Measurements from ENCODE around the gene FOXRED2. TPM values are rescaled to one million over a fixed set of nuclear protein-coding genes. Genes with fewer than 3 reads are reported as not detected.
"Not testable (repeated sequence)": the region's sequence is repeated elsewhere in the genome, so short reads cannot be mapped to it uniquely, and the experiment has no call there.

Gene FOXRED2
- total RNA-seq, 2 donors from 2014 or later = 6.8 to 13.8 TPM

GRCh38 chr22:36528795-36529751 lies 22.2 kb upstream of the FOXRED2 start, which contains the start of gene EIF3D:
Gene EIF3D, minus strand, starts transcription at chr22:36529166. Its CDS starts 3,045 bp downstream, at chr22:36526121.
- Histone ChIP-seq H3K36me3 (peaks cover 22% of the 10 kb centered on the region), H3K27ac (peak within 1 kb of the TSS; percentile 91 to 96), H3K9me3 (no peaks in the 10 kb centered on the region), H3K4me3 (peak within 1 kb of the TSS; percentile 80), H3K27me3 (replicated peaks; ENCODE audit: insufficient read depth) (no peaks in the 10 kb centered on the region), H3K4me1 (ENCODE audit: control insufficient read depth in 1 of 2, low read depth in 2 of 2) (peaks cover 0 to 25% of the 10 kb centered on the region in 2 donors)
- TF ChIP-seq, protein P1, sequence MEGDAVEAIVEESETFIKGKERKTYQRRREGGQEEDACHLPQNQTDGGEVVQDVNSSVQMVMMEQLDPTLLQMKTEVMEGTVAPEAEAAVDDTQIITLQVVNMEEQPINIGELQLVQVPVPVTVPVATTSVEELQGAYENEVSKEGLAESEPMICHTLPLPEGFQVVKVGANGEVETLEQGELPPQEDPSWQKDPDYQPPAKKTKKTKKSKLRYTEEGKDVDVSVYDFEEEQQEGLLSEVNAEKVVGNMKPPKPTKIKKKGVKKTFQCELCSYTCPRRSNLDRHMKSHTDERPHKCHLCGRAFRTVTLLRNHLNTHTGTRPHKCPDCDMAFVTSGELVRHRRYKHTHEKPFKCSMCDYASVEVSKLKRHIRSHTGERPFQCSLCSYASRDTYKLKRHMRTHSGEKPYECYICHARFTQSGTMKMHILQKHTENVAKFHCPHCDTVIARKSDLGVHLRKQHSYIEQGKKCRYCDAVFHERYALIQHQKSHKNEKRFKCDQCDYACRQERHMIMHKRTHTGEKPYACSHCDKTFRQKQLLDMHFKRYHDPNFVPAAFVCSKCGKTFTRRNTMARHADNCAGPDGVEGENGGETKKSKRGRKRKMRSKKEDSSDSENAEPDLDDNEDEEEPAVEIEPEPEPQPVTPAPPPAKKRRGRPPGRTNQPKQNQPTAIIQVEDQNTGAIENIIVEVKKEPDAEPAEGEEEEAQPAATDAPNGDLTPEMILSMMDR (IDR thresholded peaks at IDR 0.05) = no peak
- DNase-seq (ENCODE audit: low spot score) (peak; percentile 95), ATAC-seq (ENCODE audit: insufficient number of reproducible peaks, low FRiP score, low read depth) (peak; percentile 96)

DNA sequence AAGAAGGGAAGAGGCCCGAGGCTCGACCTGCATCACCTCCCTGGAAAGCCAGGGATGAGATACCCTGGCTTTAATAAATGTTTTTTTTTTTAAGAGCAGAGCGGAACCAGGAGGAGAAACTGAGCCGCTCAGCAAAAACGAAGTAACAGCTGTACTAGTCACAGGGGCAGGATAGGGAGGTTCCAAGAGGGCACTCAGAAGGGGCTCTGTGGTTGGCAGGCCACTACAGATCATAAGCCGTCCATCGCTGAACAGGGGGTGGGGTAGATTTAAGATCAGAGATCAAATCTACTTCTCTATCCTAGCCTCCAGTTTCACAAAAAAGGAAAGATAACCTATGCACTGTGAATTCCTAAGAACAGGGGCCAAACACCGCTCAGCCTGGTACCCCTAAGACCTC lies 21.5 kb upstream of the FOXRED2 start:
- Histone ChIP-seq H3K27ac (peak overlapping the region; percentile 84 to 85), H3K4me1 (ENCODE audit: control insufficient read depth in 1 of 2, low read depth in 2 of 2) (peaks cover 0 to 25% of the 10 kb centered on the region in 2 donors), H3K9me3 (no peaks in the 10 kb centered on the region), H3K27me3 (replicated peaks; ENCODE audit: insufficient read depth) (no peaks in the 10 kb centered on the region), H3K36me3 (peaks cover 30% of the 10 kb centered on the region), H3K4me3 (peak overlapping the region; percentile 80)
- DNase-seq (ENCODE audit: low spot score) (no peak), ATAC-seq (ENCODE audit: insufficient number of reproducible peaks, low FRiP score, low read depth) (no peak)
- TF ChIP-seq, protein P1 (IDR thresholded peaks at IDR 0.05) = no peak

DNA sequence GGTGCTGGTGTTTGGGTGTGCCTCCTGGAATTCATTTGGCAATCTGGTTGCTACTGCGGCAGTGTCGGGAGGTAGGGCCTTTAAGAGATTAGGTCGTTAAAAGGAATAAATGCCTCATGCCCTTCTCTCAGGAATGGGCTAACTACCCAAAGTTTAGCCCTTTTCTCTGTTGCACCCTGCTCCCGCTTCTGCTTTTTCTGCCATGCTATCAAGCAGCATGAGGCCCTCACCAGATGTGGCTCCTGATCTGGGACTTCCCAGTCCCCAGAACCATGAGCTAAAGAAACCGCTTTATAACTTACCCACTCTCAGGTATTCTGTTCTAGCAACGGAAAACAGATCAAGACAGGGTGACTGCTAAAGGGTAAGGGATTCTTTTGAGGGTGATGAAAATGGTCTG lies 15.8 kb upstream of the FOXRED2 start:
- Histone ChIP-seq H3K4me1 (ENCODE audit: control insufficient read depth in 1 of 2, low read depth in 2 of 2) (peaks cover 0 to 9% of the 10 kb centered on the region in 2 donors), H3K27me3 (replicated peaks; ENCODE audit: insufficient read depth) (no peaks in the 10 kb centered on the region), H3K27ac (no peak overlapping the region), H3K4me3 (no peak overlapping the region), H3K36me3 (peaks cover 85% of the 10 kb centered on the region), H3K9me3 (no peaks in the 10 kb centered on the region)
- ATAC-seq (ENCODE audit: insufficient number of reproducible peaks, low FRiP score, low read depth) = no peak
- DNase-seq (ENCODE audit: low spot score) = no peak
- TF ChIP-seq, protein P1 (IDR thresholded peaks at IDR 0.05) = no peak

DNA sequence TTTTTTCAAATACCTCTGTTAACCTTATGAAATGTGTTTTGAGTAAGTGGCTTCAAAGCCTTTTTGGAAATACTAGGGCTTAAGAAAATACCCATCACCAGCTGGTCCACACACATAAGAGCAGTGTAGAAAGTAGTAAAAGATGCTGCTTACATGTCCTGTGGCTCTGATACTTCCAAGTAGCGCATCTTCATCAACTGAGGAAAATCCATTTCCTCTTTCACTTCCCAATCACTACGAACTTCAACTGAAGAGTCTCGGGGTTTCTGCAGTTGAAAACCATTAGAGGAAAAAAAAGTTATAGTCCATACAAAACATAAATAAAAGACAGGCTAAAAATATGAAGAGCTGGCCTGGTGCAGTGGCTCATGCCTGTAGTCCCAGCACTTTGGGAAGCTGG lies 13.6 kb upstream of the FOXRED2 start:
- ATAC-seq (ENCODE audit: insufficient number of reproducible peaks, low FRiP score, low read depth) = no peak

DNA sequence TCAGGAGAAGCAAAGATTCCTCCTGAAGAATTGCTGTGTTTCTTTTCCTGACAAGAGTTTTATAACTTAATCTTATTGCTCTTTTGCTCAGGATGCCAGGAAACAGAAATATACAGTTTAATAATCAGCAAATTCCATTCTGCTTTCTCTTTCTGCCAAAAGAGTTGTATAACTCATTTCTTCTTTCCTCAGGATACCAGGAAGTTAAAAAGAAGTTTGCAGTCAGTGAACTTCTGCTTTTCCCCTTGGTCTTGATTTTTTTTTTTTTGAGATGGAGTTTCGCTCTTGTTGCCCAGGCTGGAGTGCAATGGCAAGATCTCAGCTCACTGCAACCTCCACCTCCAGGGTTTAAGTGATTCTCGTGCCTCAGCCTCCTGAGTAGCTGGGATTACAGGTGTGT lies 13.1 kb upstream of the FOXRED2 start:
- peaks cover 97% of the 10 kb centered on the region for H3K36me3 ChIP-seq
- ATAC-seq (ENCODE audit: insufficient number of reproducible peaks, low FRiP score, low read depth); DNase-seq (ENCODE audit: low spot score); H3K9me3 ChIP-seq; H3K27ac ChIP-seq; H3K4me1 ChIP-seq (ENCODE audit: control insufficient read depth in 1 of 2, low read depth in 2 of 2); H3K4me3 ChIP-seq; H3K27me3 ChIP-seq (replicated peaks; ENCODE audit: insufficient read depth): not testable (repeated sequence)

More for the DNA sequence above, 13.6 kb upstream of the FOXRED2 start:
- H3K27me3 ChIP-seq (replicated peaks; ENCODE audit: insufficient read depth) = no peaks in the 10 kb centered on the region
- H3K36me3 ChIP-seq = peaks cover 98% of the 10 kb centered on the region
- TF ChIP-seq, protein P1 (IDR thresholded peaks at IDR 0.05) = no peak
- no peaks in the 10 kb centered on the region for H3K9me3 ChIP-seq
- H3K27ac ChIP-seq = no peak overlapping the region
- no peak for DNase-seq (ENCODE audit: low spot score)
- H3K4me1 ChIP-seq (ENCODE audit: control insufficient read depth in 1 of 2, low read depth in 2 of 2) = no peaks in the 10 kb centered on the region
- H3K4me3 ChIP-seq = no peak overlapping the region
